H1 (cell line): Measurements from ENCODE around the gene GRIK2. TPM values are rescaled to one million over a fixed set of nuclear protein-coding genes. Genes with fewer than 3 reads are reported as not detected.

Experiments
- CTCF ChIA-PET: fragments of 300-600 bp; sonication (Branson Sonifier 250); formaldehyde crosslinking; loops from one replicate; lab custom pipeline; 2021; ENCODE audit not compliant: partially characterized antibody; lab: Charles Lee
- POLR2A ChIA-PET: fragments of 300-600 bp; sonication (Branson Sonifier 250); formaldehyde crosslinking; loops from one replicate; lab custom pipeline; 2021; ENCODE audit warnings: inconsistent platforms; ENCODE audit not compliant: partially characterized antibody; lab: Charles Lee
- DNase-seq, 2 experiments: peaks; one replicate each; pipeline versions ENCODE4 v3.0.0 to v3.0.0-alpha.2; 2010 to 2022; ENCODE audit warnings: low spot score in 2 of 2, low read depth in 1 of 2, mixed read lengths in 1 of 2
- FAIRE-seq: peaks from 2 replicates; lab custom pipeline; 2011; peaks lifted over from hg19 to GRCh38; lab: Jason Lieb, UNC
- H2AFZ ChIP-seq: 2 replicates; pipeline ENCODE4 v1.8.1; 2012; ENCODE audit warnings: low read length, inconsistent platforms
- H2AK5ac ChIP-seq: 2 replicates; pipeline ENCODE4 v1.6.1; 2013; ENCODE audit warnings: low read depth, low read length
- H2BK120ac ChIP-seq: replicated peaks from 2 replicates; pipeline ENCODE3; 2013; ENCODE audit warnings: low read depth, low read length, inconsistent platforms
- H2BK12ac ChIP-seq: 2 replicates; pipeline ENCODE4 v1.6.1; 2013; ENCODE audit warnings: low read depth, low read length
- H2BK15ac ChIP-seq: 2 replicates; pipeline ENCODE4 v1.6.1; 2013; ENCODE audit warnings: low read length
- H2BK20ac ChIP-seq: 2 replicates; pipeline ENCODE4 v1.6.1; 2013; ENCODE audit warnings: low read length
- H2BK5ac ChIP-seq: 2 replicates; pipeline ENCODE4 v1.6.1; 2013; ENCODE audit warnings: low read depth, low read length
- H3K14ac ChIP-seq: 2 replicates; pipeline ENCODE4 v1.6.1; 2013; ENCODE audit warnings: inconsistent platforms; ENCODE audit not compliant: insufficient read length
- H3K18ac ChIP-seq: 2 replicates; pipeline ENCODE4 v1.6.1; 2013; ENCODE audit warnings: low read length; ENCODE audit errors: extremely low read depth
- H3K23ac ChIP-seq: 2 replicates; pipeline ENCODE4 v1.6.1; 2013; ENCODE audit warnings: inconsistent platforms; ENCODE audit not compliant: insufficient read length
- H3K23me2 ChIP-seq: 2 replicates; pipeline ENCODE4 v1.6.1; 2013; ENCODE audit warnings: low read depth, low read length
- H3K27ac ChIP-seq: 2 replicates; pipeline ENCODE4 v1.6.1; 2011; ENCODE audit warnings: low read depth, low read length, inconsistent platforms
- H3K27me3 ChIP-seq, 4 experiments: replicated peaks in 1 of 4; 1 replicate in 1 of 4; 2 replicates in 3 of 4; pipeline versions ENCODE4 v1.6.1 to v1.8.1; 2011 to 2013; ENCODE audit warnings: low read length in 3 of 4, mild to moderate bottlenecking in 3 of 4, inconsistent platforms in 2 of 4, mixed read lengths in 2 of 4, moderate library complexity in 1 of 4; ENCODE audit not compliant: control insufficient read depth in 3 of 4, insufficient read depth in 3 of 4; ENCODE audit errors: extremely low read depth in 1 of 4
- H3K36me3 ChIP-seq, 4 experiments: 2 replicates each; pipeline versions ENCODE4 v1.6.1 to v1.8.1; 2011 to 2013; ENCODE audit warnings: mild to moderate bottlenecking in 4 of 4, low read length in 3 of 4, moderate library complexity in 2 of 4, control low read depth in 1 of 4, inconsistent platforms in 1 of 4; ENCODE audit not compliant: insufficient read depth in 4 of 4, control insufficient read depth in 2 of 4
- H3K4ac ChIP-seq: replicated peaks from 2 replicates; pipeline ENCODE3; 2013; ENCODE audit warnings: low read length, low read depth, mixed read lengths, inconsistent platforms; ENCODE audit not compliant: insufficient read length
- H3K4me1 ChIP-seq, 4 experiments: replicated peaks in 1 of 4; 1 replicate in 1 of 4; 2 replicates in 3 of 4; pipeline versions ENCODE4 v1.6.1 to v1.8.1; 2011 to 2013; ENCODE audit warnings: low read length in 3 of 4, inconsistent platforms in 2 of 4, mixed read lengths in 1 of 4; ENCODE audit not compliant: insufficient read depth in 4 of 4, control insufficient read depth in 3 of 4
- H3K4me2 ChIP-seq, 2 experiments: 2 replicates each; pipeline versions ENCODE4 v1.6.1 to v1.8.1; 2011 to 2013; ENCODE audit warnings: low read depth in 2 of 2, low read length in 2 of 2, control low read depth in 1 of 2, inconsistent platforms in 1 of 2, mild to moderate bottlenecking in 1 of 2; ENCODE audit not compliant: insufficient read depth in 1 of 2
- H3K4me3 ChIP-seq, 4 experiments: fragments of 200-600, 300-600 bp in 1 of 4; sonication (generic), shearing (Covaris generic), sonication (Bioruptor Twin) in 1 of 4; 2 replicates each; pipeline versions ENCODE4 v1.5.1 to v1.8.1; 2011 to 2016; ENCODE audit warnings: low read length in 4 of 4, low read depth in 3 of 4, control low read depth in 2 of 4, inconsistent platforms in 2 of 4, mild to moderate bottlenecking in 2 of 4, mixed read lengths in 1 of 4, moderate library complexity in 1 of 4; ENCODE audit not compliant: insufficient read depth in 2 of 4; ENCODE audit errors: extremely low read depth in 1 of 4
- H3K56ac ChIP-seq: replicated peaks from 2 replicates; pipeline ENCODE3; 2013; ENCODE audit warnings: low read depth, mild to moderate bottlenecking, mixed read lengths, low read length, inconsistent platforms; ENCODE audit not compliant: insufficient read length
- H3K79me1 ChIP-seq: 2 replicates; pipeline ENCODE4 v1.6.1; 2013; ENCODE audit warnings: low read depth, low read length, control low read depth
- H3K79me2 ChIP-seq, 2 experiments: 2 replicates each; pipeline versions ENCODE4 v1.6.1 to v1.8.1; 2012 to 2013; ENCODE audit warnings: low read length in 2 of 2, mild to moderate bottlenecking in 2 of 2, inconsistent platforms in 1 of 2; ENCODE audit not compliant: insufficient read depth in 2 of 2, control insufficient read depth in 1 of 2
- H3K9ac ChIP-seq, 4 experiments: replicated peaks in 1 of 4; 1 replicate in 1 of 4; 2 replicates in 3 of 4; pipeline versions ENCODE4 v1.6.1 to v1.8.1; 2011 to 2013; ENCODE audit warnings: low read depth in 3 of 4, low read length in 3 of 4, control low read depth in 2 of 4, mild to moderate bottlenecking in 2 of 4, moderate library complexity in 2 of 4, inconsistent platforms in 1 of 4; ENCODE audit errors: extremely low read depth in 1 of 4
- H3K9me3 ChIP-seq, 2 experiments: 2 replicates each; pipeline versions ENCODE4 v1.6.1 to v1.8.1; 2012 to 2013; ENCODE audit warnings: mild to moderate bottlenecking in 2 of 2, moderate library complexity in 2 of 2, control low read depth in 1 of 2, inconsistent platforms in 1 of 2, low read depth in 1 of 2, low read length in 1 of 2, mixed read lengths in 1 of 2; ENCODE audit not compliant: insufficient read depth in 2 of 2
- H4K20me1 ChIP-seq, 2 experiments: replicated peaks in 1 of 2; 2 replicates each; pipeline versions ENCODE3 to v1.8.1; 2011 to 2013; ENCODE audit warnings: inconsistent platforms in 2 of 2, low read length in 2 of 2, mild to moderate bottlenecking in 1 of 2; ENCODE audit not compliant: insufficient read depth in 2 of 2, control insufficient read depth in 1 of 2
- H4K5ac ChIP-seq: 2 replicates; pipeline ENCODE4 v1.6.1; 2013; ENCODE audit warnings: low read length, low read depth, mixed read lengths, inconsistent platforms; ENCODE audit not compliant: insufficient read length
- H4K8ac ChIP-seq: 2 replicates; pipeline ENCODE4 v1.8.0; 2013; ENCODE audit warnings: mild to moderate bottlenecking, moderate library complexity, low read length, inconsistent platforms; ENCODE audit not compliant: insufficient read depth; ENCODE audit errors: extremely low read depth
- H4K91ac ChIP-seq: replicated peaks from 2 replicates; pipeline ENCODE3; 2013; ENCODE audit warnings: low read length, mixed read lengths, inconsistent platforms; ENCODE audit not compliant: insufficient read length
- CTCF ChIP-seq, 3 experiments: IDR thresholded peaks; 1 replicate in 2 of 3; 2 replicates in 1 of 3; pipeline versions ENCODE4 v1.5.1 to v1.6.1; 2011; ENCODE audit warnings: low read length in 3 of 3, mild to moderate bottlenecking in 3 of 3, inconsistent platforms in 2 of 3, low read depth in 1 of 3, moderate library complexity in 1 of 3; ENCODE audit not compliant: insufficient read depth in 1 of 3; ENCODE audit errors: control extremely low read depth in 1 of 3
- SP2 ChIP-seq: IDR thresholded peaks from 2 replicates; pipeline ENCODE4 v1.6.1; 2012; ENCODE audit warnings: mild to moderate bottlenecking, low read length, inconsistent platforms
- TAF7 ChIP-seq: optimal IDR thresholded peaks from 2 replicates; pipeline ENCODE3; 2011; ENCODE audit warnings: low read depth, mild to moderate bottlenecking, inconsistent platforms, low read length, moderate library complexity, borderline replicate concordance
- TBP ChIP-seq: IDR thresholded peaks from 2 replicates; pipeline ENCODE4 v1.6.1; 2011; ENCODE audit warnings: low read depth, low read length, improper control_type of control experiment
- polyA plus RNA-seq, 7 experiments: library from polyadenylated mRNA; depleted of rRNA in 3 of 7; stranded (reverse) in 5 of 7; unstranded in 2 of 7; fragments of >200 nt in 5 of 7; fragments of 200-250 nt in 2 of 7; gene quantifications; 1 replicate in 5 of 7; 2 replicates in 1 of 7; 4 replicates in 1 of 7; pipeline versions ENCODE4 v1.2.1 to v1.2.3, GENCODE V29; 2011 to 2013; ENCODE audit warnings: missing spikeins in 2 of 7, mixed read lengths in 2 of 7
- total RNA-seq: library from RNA; stranded (reverse); fragmentation: NEBNext Ultra II Directional; extraction: Animal tissue kit (Norgen Biotek cat#: 25700); gene quantifications from 2 replicates; pipeline ENCODE4 v1.2.1, GENCODE V29; 2021

Gene GRIK2
- total and polyA plus RNA-seq, 2 of the 8 experiments (the other 6 are each of a cell fraction or from before 2014, with no cell fraction given) = 1.8 to 2.2 TPM

- H3K4me2 ChIP-seq = no peak overlapping the region
- no peak overlapping the region for H3K56ac ChIP-seq
- ChIA-PET CTCF (no interaction called here), POLR2A (no interaction called here)
- no peak overlapping the region for H3K18ac ChIP-seq
- no peak overlapping the region for H3K27ac ChIP-seq
- H3K79me1 ChIP-seq = no peaks in the 10 kb centered on the region
- H3K9ac ChIP-seq = no peak overlapping the region
- H2BK12ac ChIP-seq = no peak overlapping the region
- peaks cover 0 to 4% (median 0%) of the 10 kb centered on the region in 4 experiments; a peak in 1 of 7 replicates for H3K4me1 ChIP-seq
- FAIRE-seq (no peak), DNase-seq (no peak)
- no peak overlapping the region for H2BK5ac ChIP-seq
- no peak overlapping the region for H3K23ac ChIP-seq
- H2BK120ac ChIP-seq = no peak overlapping the region
- no peaks in the 10 kb centered on the region for H3K23me2 ChIP-seq
- no peaks in the 10 kb centered on the region for H3K79me2 ChIP-seq
- no peak for TF ChIP-seq TAF7
- TF ChIP-seq TBP = no peak
- TF ChIP-seq SP2 = no peak
- no peak for TF ChIP-seq CTCF (IDR thresholded peaks at IDR 0.05; ENCODE audit: control extremely low read depth in 1 of 3, insufficient read depth in 1 of 3, low read depth in 1 of 3, low read length in 3 of 3)
- no peak overlapping the region for H2BK20ac ChIP-seq
- no peak overlapping the region for H3K14ac ChIP-seq
- no peaks in the 10 kb centered on the region for H3K27me3 ChIP-seq
- no peak overlapping the region for H3K4ac ChIP-seq
- H4K5ac ChIP-seq = no peak overlapping the region
- H3K4me3 ChIP-seq = no peak overlapping the region
- no peaks in the 10 kb centered on the region for H4K20me1 ChIP-seq
- no peak overlapping the region for H4K8ac ChIP-seq
- H2AFZ ChIP-seq = no peak overlapping the region
- no peak overlapping the region for H2BK15ac ChIP-seq
- H4K91ac ChIP-seq = no peak overlapping the region
- H3K36me3 ChIP-seq = no peaks in the 10 kb centered on the region
- no peaks in the 10 kb centered on the region for H3K9me3 ChIP-seq
- H2AK5ac ChIP-seq = no peak overlapping the region
Measured at GRCh38 chr6:101595276-101595675, 201.8 kb downstream of the GRIK2 start.
